Neural progenitor cell (in vitro differentiated cells): ENCODE results near the gene GREM2.

Experiments
- CTCF ChIP-seq: fragments of 200-600 bp; sonication (generic); IDR thresholded peaks from 2 replicates; pipeline ENCODE4 v1.5.1; 2017; ENCODE audit warnings: antibody characterized with exemption, mild to moderate bottlenecking
- EZH2phosphoT487 ChIP-seq: fragments of 200-600 bp; sonication (generic); IDR thresholded peaks from 2 replicates; pipeline ENCODE4 v1.6.1; 2017; ENCODE audit warnings: antibody characterized with exemption

- no peak for TF ChIP-seq CTCF
- no peak for TF ChIP-seq EZH2phosphoT487
These were observed 4.1 kb upstream of the GREM2 start for GRCh38 chr1:240616018-240616417.
